ENCODE results near the gene RCOR1.

The RCOR1 gene

DNA sequence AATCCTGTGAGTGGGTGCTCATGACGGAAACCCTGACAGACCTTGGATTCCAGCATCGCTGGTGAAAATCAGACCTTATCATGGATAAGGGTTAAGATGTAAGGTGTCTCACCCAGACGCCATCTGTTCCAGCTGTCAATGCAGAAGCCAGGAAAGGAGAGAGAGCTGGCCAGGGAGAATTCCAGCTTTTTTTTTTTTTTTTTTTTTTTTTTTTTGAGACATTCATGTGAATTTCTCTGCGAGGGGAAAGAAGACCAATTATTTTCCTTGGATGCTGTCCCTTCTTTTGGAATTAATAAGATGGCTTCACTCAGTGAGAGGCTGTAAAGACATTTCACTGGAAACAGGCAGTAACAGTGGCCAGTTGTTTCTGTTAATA is 186.6 kb downstream of the RCOR1 start:
- DNase-seq, result no peak

DNA sequence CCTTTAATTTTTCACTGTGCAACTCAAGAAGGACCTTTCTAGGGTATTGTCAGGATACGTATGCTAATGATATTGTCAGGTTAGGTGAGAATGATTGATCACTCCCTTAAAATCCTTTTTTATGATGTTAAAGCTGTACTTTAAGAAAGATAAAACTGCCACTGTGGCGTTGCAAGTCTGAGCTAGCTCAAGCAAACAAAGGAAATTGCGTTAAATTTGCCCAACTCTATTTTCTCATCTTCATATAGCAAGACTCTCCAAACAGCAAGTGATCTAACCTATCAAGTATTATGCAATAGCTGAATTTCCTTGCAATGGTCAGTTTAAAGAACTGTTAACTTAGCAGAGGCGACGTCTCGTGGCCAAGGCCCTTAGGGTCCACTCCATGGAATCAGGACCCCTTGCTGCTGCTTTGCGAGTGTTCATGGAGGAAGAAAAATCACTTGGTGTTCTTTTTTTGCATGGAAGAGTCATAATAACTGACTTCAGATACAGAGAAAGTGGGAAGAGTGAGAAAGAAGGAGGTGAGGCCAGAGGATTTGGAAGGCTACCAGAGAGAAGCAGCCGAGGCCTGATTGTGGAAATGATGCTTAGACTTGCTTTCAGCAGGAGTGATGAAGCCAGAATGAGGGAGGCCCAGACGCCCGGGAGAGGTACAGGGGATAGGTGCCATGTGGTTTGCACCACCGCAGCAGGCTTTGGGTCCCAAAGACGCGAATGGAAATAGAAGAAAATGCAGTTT is 187.3 kb downstream of the RCOR1 start:
- DNase-seq, result no peak
